Kidney epithelial cell (primary cell): Measurements from ENCODE around the gene TBCD. TPM values are rescaled to one million over a fixed set of nuclear protein-coding genes. Genes with fewer than 3 reads are reported as not detected.
A peak's percentile ranks its signal among the peaks of the same experiment; 100 is the strongest.

Source experiments
- DNase-seq: peaks from one replicate; pipeline ENCODE4 v3.0.0-alpha.2; 2010; ENCODE audit warnings: low read depth
- H3K27me3 ChIP-seq: 2 replicates; pipeline ENCODE4 v1.6.0; 2011; ENCODE audit warnings: low read length; ENCODE audit not compliant: control insufficient read depth, insufficient read depth
- H3K36me3 ChIP-seq: 2 replicates; pipeline ENCODE4 v1.5.1; 2011; ENCODE audit warnings: low read length; ENCODE audit not compliant: control insufficient read depth, insufficient read depth
- H3K4me3 ChIP-seq: 2 replicates; pipeline ENCODE4 v1.5.1; 2011; ENCODE audit warnings: low read depth, mild to moderate bottlenecking, control low read depth, low read length
- CTCF ChIP-seq: IDR thresholded peaks from 2 replicates; pipeline ENCODE4 v1.5.1; 2011; ENCODE audit warnings: mild to moderate bottlenecking, moderate library complexity, low read length, control low read depth, inconsistent platforms; ENCODE audit not compliant: insufficient read depth, poor library complexity, severe bottlenecking
- total RNA-seq: library from RNA; depleted of rRNA; stranded (reverse); fragments of >200 nt; gene quantifications from 2 replicates; pipeline ENCODE4 v1.2.3, GENCODE V29; 2015

The TBCD gene
- total RNA-seq: 69.6 and 79.6 TPM in 2 replicates

- Histone ChIP-seq H3K27me3 (no peaks in the 10 kb centered on the region), H3K4me3 (peak within 1 kb of the TSS; percentile 91), H3K36me3 (peaks cover 2% of the 10 kb centered on the region)
- TF ChIP-seq CTCF: no peak
- no peak for DNase-seq
These were observed at the start of gene TBCD for GRCh38 chr17:82751571-82752370. TSS of gene TBCD (plus strand) at chr17:82752065. CDS start at chr17:82752194, 129 bp downstream.

GRCh38 chr17:82702231-82702927 is 49.5 kb upstream of the TBCD start:
- H3K36me3 ChIP-seq: no peaks in the 10 kb centered on the region
- no peak overlapping the region for H3K4me3 ChIP-seq
- DNase-seq: no peak
- peaks cover 12% of the 10 kb centered on the region for H3K27me3 ChIP-seq
- TF ChIP-seq CTCF: no peak

GRCh38 chr17:82703036-82703745 is 48.7 kb upstream of the TBCD start:
- no peaks in the 10 kb centered on the region for H3K36me3 ChIP-seq
- no peak for DNase-seq
- H3K4me3 ChIP-seq: no peak overlapping the region
- peaks cover 9% of the 10 kb centered on the region for H3K27me3 ChIP-seq
- no peak for TF ChIP-seq CTCF

- Histone ChIP-seq H3K36me3 (no peaks in the 10 kb centered on the region), H3K27me3 (peaks cover 9% of the 10 kb centered on the region), H3K4me3 (no peak overlapping the region)
- TF ChIP-seq CTCF: no peak
- DNase-seq: no peak
These were observed 47.7 kb upstream of the TBCD start for GRCh38 chr17:82703935-82704865.

- TF ChIP-seq CTCF: no peak
- Histone ChIP-seq H3K4me3 (no peak overlapping the region), H3K36me3 (no peaks in the 10 kb centered on the region), H3K27me3 (peaks cover 11% of the 10 kb centered on the region)
- no peak for DNase-seq
These were observed 47.0 kb upstream of the TBCD start for GRCh38 chr17:82704886-82705285.
